GM21526 (cell line): Measurements from ENCODE around the gene SNX18.

ENCODE experiments used
- ATAC-seq: cut with Tn5 transposase; IDR thresholded peaks from one replicate; pipeline ENCODE4 v1.9.1; 2021; ENCODE audit warnings: moderate library complexity; ENCODE audit not compliant: unreplicated experiment, low FRiP score

Gene SNX18

GRCh38 chr5:54577937-54578653, 60.5 kb downstream of the SNX18 start:
- no peak for ATAC-seq

GRCh38 chr5:54579591-54580295, 62.2 kb downstream of the SNX18 start:
- ATAC-seq = no peak

DNA sequence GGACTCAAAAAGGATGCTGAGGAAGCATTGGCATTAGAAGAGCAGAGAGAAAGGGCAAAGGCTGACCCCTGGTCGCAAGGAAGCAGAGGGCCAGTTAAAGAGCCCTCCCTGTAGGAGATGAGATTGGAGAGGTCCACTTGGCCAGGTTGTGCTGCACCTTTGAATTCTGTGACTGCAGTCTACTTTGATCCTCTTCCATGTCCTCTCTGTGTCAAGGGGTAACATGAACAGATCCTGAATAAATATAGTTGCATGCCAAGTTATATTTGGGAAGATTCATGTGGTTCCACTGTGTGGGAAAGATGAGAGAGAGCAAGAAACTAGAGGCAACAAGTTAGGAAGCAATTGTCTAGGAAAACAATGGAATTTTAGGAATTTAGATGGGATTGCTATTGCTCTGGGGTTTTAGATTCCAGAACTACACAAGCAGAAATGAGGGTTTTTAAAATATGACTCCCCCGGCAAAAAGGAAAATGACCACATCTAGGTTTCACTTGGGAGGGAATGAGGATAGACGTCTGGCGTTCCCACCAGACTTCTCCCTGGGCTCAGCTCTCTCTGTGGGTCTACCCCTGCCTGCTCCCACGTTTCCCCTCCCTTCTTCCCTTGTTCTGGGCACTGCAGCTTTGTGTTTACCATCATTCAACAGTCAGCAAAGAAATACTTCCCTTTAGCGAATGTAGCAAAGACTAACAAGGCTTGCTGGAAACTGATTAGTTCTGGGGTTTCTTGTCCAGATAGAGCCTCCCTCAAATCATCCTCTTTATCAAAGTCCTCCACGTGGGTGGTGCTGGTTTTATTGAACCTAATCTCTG, 63.6 kb downstream of the SNX18 start:
- ATAC-seq = no peak

GRCh38 chr5:54581831-54582548, 64.4 kb downstream of the SNX18 start:
- ATAC-seq = no peak

DNA sequence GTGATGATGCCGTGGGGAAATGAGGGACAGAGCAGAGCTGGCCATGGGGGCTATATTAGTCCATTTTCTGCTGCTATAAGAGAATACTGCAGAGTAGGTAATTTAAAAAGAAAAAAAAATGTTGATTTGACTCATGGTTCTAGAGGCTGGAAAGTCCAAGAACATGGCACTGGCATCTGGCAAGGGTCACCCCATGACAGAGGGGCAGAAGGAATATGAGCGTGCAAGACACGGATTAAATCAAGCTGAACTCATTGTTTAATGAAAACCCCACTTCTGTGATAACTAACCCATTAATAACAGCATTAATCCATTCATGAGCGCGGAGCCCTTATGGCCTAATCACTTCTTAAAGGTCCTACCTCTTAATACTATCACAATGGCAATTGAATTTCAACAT, 68.8 kb downstream of the SNX18 start:
- ATAC-seq = no peak

DNA sequence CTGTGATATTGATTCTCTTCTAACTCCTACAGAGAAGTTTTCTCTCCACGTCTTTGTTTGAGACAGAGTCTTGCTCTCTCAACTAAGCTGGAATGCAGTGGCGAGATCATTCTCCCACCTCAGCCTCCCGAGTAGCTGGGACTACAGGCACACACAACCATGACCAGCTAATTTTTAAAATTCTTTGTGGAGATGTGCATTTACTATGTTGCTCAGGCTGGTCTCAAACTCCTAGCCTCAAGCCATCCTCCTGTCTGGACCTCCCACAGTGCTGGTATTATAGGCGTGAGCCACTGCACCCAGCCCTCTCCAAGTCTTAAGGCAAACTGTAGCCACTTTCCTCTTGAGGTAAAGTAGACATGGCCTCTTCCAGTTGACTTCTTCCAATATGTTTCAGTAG, 72.2 kb downstream of the SNX18 start:
- no peak for ATAC-seq

GRCh38 chr5:54590824-54591223, 73.3 kb downstream of the SNX18 start:
- ATAC-seq = no peak

DNA sequence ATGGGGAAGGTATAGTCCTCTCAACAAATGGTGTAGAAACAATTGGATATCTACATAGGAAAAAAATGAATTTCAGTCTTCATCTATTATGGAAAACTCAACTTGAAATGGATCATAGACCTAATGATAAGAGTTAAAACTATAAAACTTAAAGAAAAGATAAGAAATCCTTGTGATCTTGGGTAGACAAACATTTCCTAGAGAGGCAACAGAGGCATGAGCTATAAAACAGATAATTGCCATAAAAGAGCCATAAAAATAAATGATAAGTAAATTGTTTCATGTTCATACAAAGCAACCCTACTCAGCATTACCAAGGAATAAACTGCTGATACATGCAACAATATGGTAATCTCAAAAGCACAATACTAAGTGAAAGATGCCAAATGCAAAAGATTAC, 76.2 kb downstream of the SNX18 start:
- no peak for ATAC-seq

- no peak for ATAC-seq
These were observed 76.6 kb downstream of the SNX18 start for GRCh38 chr5:54594181-54594580.

- ATAC-seq = no peak
These were observed 78.2 kb downstream of the SNX18 start for GRCh38 chr5:54595721-54596120.
